MM.1S (cell line): ENCODE data around the gene ATP9A.

Experiments used
- DNase-seq: peaks from one replicate; pipeline ENCODE4 v3.0.0-alpha.2; 2015
- H2AFZ ChIP-seq: fragments of 300-600 bp; sonication (generic); 2 replicates; pipeline ENCODE4 v1.6.0; 2016; ENCODE audit warnings: antibody characterized with exemption, low read length
- H3F3A ChIP-seq: fragments of 300-600 bp; sonication (generic); 2 replicates; pipeline ENCODE4 v1.6.1; 2016; ENCODE audit warnings: mild to moderate bottlenecking, antibody characterized with exemption, low read length, moderate library complexity, mixed read lengths; ENCODE audit not compliant: insufficient read depth
- H3K27ac ChIP-seq: fragments of 300-600 bp; sonication (generic); 2 replicates; pipeline ENCODE4 v1.5.1; 2016; ENCODE audit warnings: mild to moderate bottlenecking, low read length
- H3K27me3 ChIP-seq: fragments of 300-600 bp; sonication (generic); replicated peaks from 2 replicates; pipeline ENCODE4 v1.6.0; 2016; ENCODE audit warnings: low read length; ENCODE audit not compliant: insufficient read depth
- H3K36me3 ChIP-seq: fragments of 300-600 bp; sonication (generic); replicated peaks from 2 replicates; pipeline ENCODE4 v1.6.1; 2016; ENCODE audit warnings: mild to moderate bottlenecking, low read length, mixed read lengths; ENCODE audit not compliant: insufficient read depth
- H3K4me1 ChIP-seq: fragments of 300-600 bp; sonication (generic); 2 replicates; pipeline ENCODE4 v1.6.1; 2016; ENCODE audit warnings: low read length, mixed read lengths
- H3K4me2 ChIP-seq: fragments of 300-600 bp; sonication (generic); 2 replicates; pipeline ENCODE4 v1.6.0; 2016; ENCODE audit warnings: low read depth, low read length
- H3K4me3 ChIP-seq: fragments of 300-600 bp; sonication (generic); 2 replicates; pipeline ENCODE4 v1.5.1; 2016; ENCODE audit warnings: low read length, mixed read lengths
- H3K79me2 ChIP-seq: fragments of 300-600 bp; sonication (generic); 2 replicates; pipeline ENCODE4 v1.6.1; 2016; ENCODE audit warnings: mixed run types, low read length, mixed read lengths
- H3K9ac ChIP-seq: fragments of 300-600 bp; sonication (generic); 2 replicates; pipeline ENCODE4 v1.6.1; 2016; ENCODE audit warnings: low read length, mixed read lengths
- H3K9me2 ChIP-seq: fragments of 300-600 bp; sonication (generic); replicated peaks from 2 replicates; pipeline ENCODE4 v1.6.1; 2016; ENCODE audit warnings: mild to moderate bottlenecking, low read length, mixed read lengths; ENCODE audit not compliant: insufficient read depth
- H3K9me3 ChIP-seq: fragments of 300-600 bp; sonication (generic); replicated peaks from 2 replicates; pipeline ENCODE4 v1.6.1; 2016; ENCODE audit warnings: mild to moderate bottlenecking, low read length, mixed read lengths; ENCODE audit not compliant: insufficient read depth
- H4K20me1 ChIP-seq: fragments of 300-600 bp; sonication (generic); 2 replicates; pipeline ENCODE4 v1.6.1; 2016; ENCODE audit warnings: mild to moderate bottlenecking, low read length, moderate library complexity, mixed read lengths; ENCODE audit not compliant: insufficient read depth
- CTCF ChIP-seq: fragments of 300-600 bp; sonication (generic); IDR thresholded peaks from 2 replicates; pipeline ENCODE4 v1.5.1; 2016; ENCODE audit warnings: antibody characterized with exemption, low read length, mixed read lengths
- EZH2 ChIP-seq: fragments of 300-600 bp; sonication (generic); optimal IDR thresholded peaks from 2 replicates; pipeline ENCODE3; 2017; ENCODE audit warnings: low read depth, mild to moderate bottlenecking, antibody characterized with exemption, low read length, mixed read lengths
- EZH2phosphoT487 ChIP-seq: fragments of 300-600 bp; sonication (generic); IDR thresholded peaks from 2 replicates; pipeline ENCODE4 v1.6.1; 2018; ENCODE audit warnings: antibody characterized with exemption, low read length

Gene ATP9A

GRCh38 chr20:51563486-51564332, 204.5 kb downstream of the ATP9A start:
- Histone ChIP-seq H3K36me3 (no peaks in the 10 kb centered on the region), H3F3A (no peaks in the 10 kb centered on the region), H3K9me3 (no peaks in the 10 kb centered on the region), H3K4me1 (no peaks in the 10 kb centered on the region), H3K27me3 (peaks cover 21% of the 10 kb centered on the region), H3K79me2 (no peaks in the 10 kb centered on the region), H3K9me2 (no peaks in the 10 kb centered on the region), H3K4me3 (no peak overlapping the region), H4K20me1 (no peaks in the 10 kb centered on the region), H3K4me2 (no peak overlapping the region), H2AFZ (no peak overlapping the region), H3K9ac (no peak overlapping the region), H3K27ac (no peak overlapping the region)
- TF ChIP-seq CTCF (no peak), EZH2 (no peak), EZH2phosphoT487 (no peak)
- DNase-seq, result no peak

- no peak overlapping the region for H3K4me3 ChIP-seq
- H3K9ac ChIP-seq, result no peak overlapping the region
- peaks cover 21% of the 10 kb centered on the region for H3K27me3 ChIP-seq
- H3K36me3 ChIP-seq, result no peaks in the 10 kb centered on the region
- no peaks in the 10 kb centered on the region for H3K9me2 ChIP-seq
- no peak overlapping the region for H3K27ac ChIP-seq
- DNase-seq, result no peak
- H3K4me2 ChIP-seq, result no peak overlapping the region
- TF ChIP-seq EZH2, result no peak
- no peak for TF ChIP-seq CTCF
- TF ChIP-seq EZH2phosphoT487, result no peak
- H3F3A ChIP-seq, result no peaks in the 10 kb centered on the region
- H2AFZ ChIP-seq, result no peak overlapping the region
- H3K9me3 ChIP-seq, result no peaks in the 10 kb centered on the region
- no peaks in the 10 kb centered on the region for H4K20me1 ChIP-seq
- H3K4me1 ChIP-seq, result no peaks in the 10 kb centered on the region
- H3K79me2 ChIP-seq, result no peaks in the 10 kb centered on the region
Measured at GRCh38 chr20:51563174-51563485, 205.1 kb downstream of the ATP9A start.

- peaks cover 21% of the 10 kb centered on the region for H3K27me3 ChIP-seq
- H3K27ac ChIP-seq, result no peak overlapping the region
- no peaks in the 10 kb centered on the region for H3K9me2 ChIP-seq
- no peak overlapping the region for H3K9ac ChIP-seq
- H3K36me3 ChIP-seq, result no peaks in the 10 kb centered on the region
- H4K20me1 ChIP-seq, result no peaks in the 10 kb centered on the region
- no peak for DNase-seq
- no peaks in the 10 kb centered on the region for H3K4me1 ChIP-seq
- H3K79me2 ChIP-seq, result no peaks in the 10 kb centered on the region
- no peak overlapping the region for H3K4me3 ChIP-seq
- no peaks in the 10 kb centered on the region for H3K9me3 ChIP-seq
- TF ChIP-seq EZH2phosphoT487 (no peak), EZH2 (no peak), CTCF (no peak)
- 0 out of 2 replicates have a peak overlapping the region, but pooled peaks have one; percentile 17 for H3K4me2 ChIP-seq
- no peaks in the 10 kb centered on the region for H3F3A ChIP-seq
- no peak overlapping the region for H2AFZ ChIP-seq
Measured at GRCh38 chr20:51562332-51563173, 205.6 kb downstream of the ATP9A start.
